Testis (tissue), 2 donors: Measurements from ENCODE around the gene CDC25C.
"Not testable (repeated sequence)": the region's sequence is repeated elsewhere in the genome, so short reads cannot be mapped to it uniquely, and the experiment has no call there.

Source experiments
- POLR2A ChIP-seq: fragments of 450-650 bp; IDR thresholded peaks from one replicate; pipeline ENCODE4 v1.6.1; 2017; ENCODE audit warnings: antibody characterized with exemption, mild to moderate bottlenecking, moderate library complexity
- TF ChIP-seq, protein P1 (sequence below), 3 experiments: fragments of 450-650 bp in 2 of 3; fragments of 200-600 bp in 1 of 3; sonication (generic) in 1 of 3; IDR thresholded peaks; one replicate each; pipeline ENCODE4 v1.5.1; 2016 to 2019; ENCODE audit warnings: antibody characterized with exemption in 3 of 3, mild to moderate bottlenecking in 2 of 3, moderate library complexity in 1 of 3

DNA sequence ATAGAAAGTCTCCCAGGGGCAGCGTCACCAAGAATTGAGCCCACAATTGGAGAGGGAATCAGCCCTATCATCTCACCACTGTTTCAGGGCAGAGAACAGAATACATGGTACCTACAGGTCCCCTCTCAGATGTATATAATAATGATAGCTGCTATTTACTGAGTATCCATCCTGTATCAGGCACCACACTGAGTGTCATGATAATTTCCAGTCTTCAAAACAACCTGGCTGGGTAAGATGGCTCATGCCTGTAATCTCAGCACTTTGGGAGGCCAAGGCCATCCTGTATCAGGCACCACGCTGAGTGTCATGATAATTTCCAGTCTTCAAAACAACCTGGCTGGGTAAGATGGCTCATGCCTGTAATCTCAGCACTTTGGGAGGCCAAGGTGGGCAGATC is 83.8 kb downstream of the CDC25C start:
- not testable (repeated sequence) for TF ChIP-seq POLR2A
- TF ChIP-seq, protein P1, sequence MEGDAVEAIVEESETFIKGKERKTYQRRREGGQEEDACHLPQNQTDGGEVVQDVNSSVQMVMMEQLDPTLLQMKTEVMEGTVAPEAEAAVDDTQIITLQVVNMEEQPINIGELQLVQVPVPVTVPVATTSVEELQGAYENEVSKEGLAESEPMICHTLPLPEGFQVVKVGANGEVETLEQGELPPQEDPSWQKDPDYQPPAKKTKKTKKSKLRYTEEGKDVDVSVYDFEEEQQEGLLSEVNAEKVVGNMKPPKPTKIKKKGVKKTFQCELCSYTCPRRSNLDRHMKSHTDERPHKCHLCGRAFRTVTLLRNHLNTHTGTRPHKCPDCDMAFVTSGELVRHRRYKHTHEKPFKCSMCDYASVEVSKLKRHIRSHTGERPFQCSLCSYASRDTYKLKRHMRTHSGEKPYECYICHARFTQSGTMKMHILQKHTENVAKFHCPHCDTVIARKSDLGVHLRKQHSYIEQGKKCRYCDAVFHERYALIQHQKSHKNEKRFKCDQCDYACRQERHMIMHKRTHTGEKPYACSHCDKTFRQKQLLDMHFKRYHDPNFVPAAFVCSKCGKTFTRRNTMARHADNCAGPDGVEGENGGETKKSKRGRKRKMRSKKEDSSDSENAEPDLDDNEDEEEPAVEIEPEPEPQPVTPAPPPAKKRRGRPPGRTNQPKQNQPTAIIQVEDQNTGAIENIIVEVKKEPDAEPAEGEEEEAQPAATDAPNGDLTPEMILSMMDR (IDR thresholded peaks at IDR 0.05), result not testable (repeated sequence)
